Measurements from ENCODE around the gene TOLLIP.

TOLLIP gene

DNA sequence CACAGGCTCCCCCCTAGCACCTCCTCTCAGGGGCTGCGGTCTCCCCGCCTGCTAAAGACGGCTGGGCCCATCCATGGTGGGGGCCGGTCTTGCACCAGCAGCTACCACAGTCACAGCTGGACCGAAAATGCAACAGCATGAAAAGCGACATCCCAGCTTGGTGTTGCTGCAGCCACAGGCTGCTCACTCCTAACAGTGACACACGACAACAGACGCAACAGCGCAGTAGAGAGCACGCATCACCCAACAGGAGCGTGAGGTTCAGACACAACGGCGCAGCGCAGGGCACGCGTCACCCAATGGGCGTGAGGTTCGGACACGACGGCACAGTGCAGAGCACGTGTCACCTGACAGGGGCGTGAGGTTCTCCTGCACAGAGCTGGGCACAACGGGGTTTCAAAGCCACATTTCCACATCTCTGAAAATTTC, 24.1 kb downstream of the TOLLIP start:
- in situ Hi-C loops (cut with MboI; ENCODE audit: low sequenced_read_pairs): no loop called here

DNA sequence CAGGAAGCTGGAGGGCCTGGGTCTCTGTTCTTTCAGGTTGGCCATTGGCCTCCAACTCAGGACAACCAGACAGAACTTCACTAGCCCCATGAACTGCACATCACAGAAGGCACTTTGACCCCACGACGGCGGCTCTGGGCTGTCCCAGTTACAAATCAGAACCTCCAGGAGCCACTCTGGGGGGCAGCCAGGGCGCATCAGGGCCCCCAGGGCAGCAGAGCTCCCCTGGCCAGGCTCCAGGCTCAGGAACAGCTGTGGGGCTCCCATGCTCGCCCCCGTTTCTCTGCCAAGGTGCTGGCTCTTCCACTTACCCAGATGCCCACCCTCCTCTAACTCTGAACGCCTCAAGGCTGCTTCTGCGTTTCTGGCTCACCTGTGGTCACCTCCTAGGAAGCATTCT, 25.5 kb downstream of the TOLLIP start:
- in situ Hi-C loops (cut with MboI; ENCODE audit: low sequenced_read_pairs): no loop called here

DNA sequence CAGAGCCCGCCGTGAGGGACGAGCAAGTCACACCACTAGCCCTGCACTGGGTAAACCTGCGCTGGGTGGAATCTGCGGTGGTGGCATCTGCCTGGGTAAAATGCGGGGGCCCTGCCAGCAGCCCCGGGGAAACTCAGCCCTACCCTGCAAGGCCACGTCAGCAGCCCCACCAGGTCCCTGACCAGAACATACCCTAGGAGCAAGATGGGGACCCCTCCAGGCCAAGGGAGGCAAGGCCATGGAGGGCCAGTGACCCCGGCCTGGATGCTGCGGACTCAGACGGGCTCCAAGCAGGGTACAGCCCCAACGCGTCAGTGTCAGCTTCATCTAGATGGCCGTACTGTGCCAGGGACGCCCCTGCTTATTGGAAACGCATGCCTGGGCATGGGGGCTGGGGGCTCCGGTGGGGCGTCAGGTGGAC, 26.3 kb downstream of the TOLLIP start:
- in situ Hi-C loops (cut with MboI; ENCODE audit: low sequenced_read_pairs): no loop called here

DNA sequence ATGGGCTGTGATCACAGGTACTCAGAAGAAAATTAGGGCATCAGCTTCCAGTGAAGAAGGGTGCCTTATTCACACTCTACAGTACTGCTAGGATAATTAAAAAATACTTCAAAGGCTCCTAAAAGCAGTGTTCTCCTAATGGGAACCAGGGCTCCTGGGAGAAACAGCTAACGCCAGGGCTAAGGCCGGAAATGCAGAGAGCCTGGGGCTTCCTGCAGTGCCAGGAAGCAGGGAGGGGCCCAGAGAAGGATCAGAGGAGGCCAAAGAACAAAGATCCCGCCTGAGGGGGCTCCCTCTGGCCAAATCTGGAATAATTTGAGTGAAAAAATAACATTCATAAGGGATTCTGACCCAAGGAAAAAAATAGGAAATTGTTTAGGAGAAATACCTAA, 27.5 kb downstream of the TOLLIP start:
- in situ Hi-C loops (cut with MboI; ENCODE audit: low sequenced_read_pairs): no loop called here

DNA sequence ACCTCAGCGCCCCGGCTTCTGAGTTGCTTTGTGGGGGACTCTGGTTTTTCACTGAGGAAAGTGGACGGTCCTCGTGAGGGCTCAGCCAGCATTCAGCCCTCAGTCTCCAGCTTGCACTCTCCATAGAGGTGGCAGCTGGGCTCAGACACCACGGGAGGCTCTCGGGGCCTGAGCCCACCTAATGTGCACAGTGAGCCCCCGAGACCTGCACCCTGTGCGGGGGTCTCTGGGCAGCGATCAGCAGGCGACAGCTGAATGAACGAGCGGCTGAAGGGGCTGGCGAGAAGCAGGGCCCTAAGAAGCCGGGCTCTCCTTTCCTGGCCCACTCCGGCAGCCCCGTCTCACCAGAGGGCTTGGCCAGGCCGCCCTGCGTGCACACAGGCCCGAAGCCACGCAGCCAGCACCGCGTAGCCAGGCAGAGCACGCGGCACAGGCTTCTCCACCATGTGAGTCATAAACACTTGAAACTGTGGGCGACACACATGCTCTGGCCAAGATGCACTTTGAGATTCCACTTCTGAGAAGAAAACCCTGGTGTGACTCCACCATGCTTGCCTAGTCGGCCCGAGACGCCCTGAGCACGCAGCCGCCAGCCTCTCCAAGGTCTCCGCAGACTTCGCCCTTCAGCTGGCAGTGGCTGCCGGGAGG, 28.0 kb downstream of the TOLLIP start:
- in situ Hi-C loops (cut with MboI; ENCODE audit: low sequenced_read_pairs): no loop called here

GRCh38 chr11:1280116-1281035, 29.1 kb downstream of the TOLLIP start:
- in situ Hi-C loops (cut with MboI; ENCODE audit: low sequenced_read_pairs): no loop called here

GRCh38 chr11:1279674-1280055, 29.8 kb downstream of the TOLLIP start:
- in situ Hi-C loops (cut with MboI; ENCODE audit: low sequenced_read_pairs): no loop called here

DNA sequence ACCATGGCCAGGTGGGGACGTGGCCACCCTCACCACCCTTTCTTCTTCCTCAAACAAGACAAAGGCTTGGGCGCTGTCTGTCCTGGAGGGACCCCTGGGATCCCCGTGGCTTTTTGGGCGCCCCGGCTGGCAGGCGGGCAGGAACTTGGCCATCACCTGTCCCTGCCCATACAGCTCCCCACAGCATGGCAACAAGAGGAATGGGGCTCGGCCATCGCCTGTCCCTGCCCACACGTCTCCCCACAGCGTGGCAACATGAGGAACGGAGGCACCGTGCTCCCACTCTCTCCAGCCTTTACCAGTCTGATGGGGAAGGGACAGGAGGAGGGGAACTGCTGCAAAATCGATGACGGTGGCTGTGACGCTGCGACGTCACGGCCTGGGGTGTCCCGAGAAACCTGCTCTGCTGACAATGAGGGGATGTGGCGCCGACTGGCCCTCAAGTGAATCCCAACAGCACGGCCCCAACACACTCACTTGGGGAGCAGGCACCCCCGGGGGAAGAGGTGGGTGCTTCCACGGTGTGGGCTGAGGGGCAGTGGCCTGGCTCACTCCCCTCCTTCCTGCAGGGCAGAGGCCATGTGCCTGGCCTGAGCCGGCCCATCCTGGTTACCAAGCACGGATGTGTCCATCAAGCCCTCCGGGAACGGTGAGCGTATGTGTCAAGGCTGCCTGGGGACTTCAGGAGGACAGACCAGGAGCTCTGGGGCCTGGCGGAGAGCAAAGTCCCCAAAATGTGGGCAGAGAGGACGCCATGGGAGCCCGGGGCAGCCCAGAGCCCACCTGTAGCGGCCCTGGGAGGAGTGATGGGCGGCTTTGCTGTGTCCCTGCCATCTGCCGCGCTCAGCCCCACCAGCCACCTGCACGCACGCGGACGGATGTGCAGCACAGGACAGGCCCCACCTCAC, 30.4 kb downstream of the TOLLIP start:
- in situ Hi-C loops (cut with MboI; ENCODE audit: low sequenced_read_pairs): no loop called here

- in situ Hi-C loops (cut with MboI; ENCODE audit: low sequenced_read_pairs): no loop called here
Measured at GRCh38 chr11:1277936-1278512, 31.4 kb downstream of the TOLLIP start.

- in situ Hi-C loops (cut with MboI; ENCODE audit: low sequenced_read_pairs): no loop called here
Measured at GRCh38 chr11:1276866-1277615, 32.4 kb downstream of the TOLLIP start.

GRCh38 chr11:1276041-1276790, 33.2 kb downstream of the TOLLIP start:
- in situ Hi-C loops (cut with MboI; ENCODE audit: low sequenced_read_pairs): no loop called here

DNA sequence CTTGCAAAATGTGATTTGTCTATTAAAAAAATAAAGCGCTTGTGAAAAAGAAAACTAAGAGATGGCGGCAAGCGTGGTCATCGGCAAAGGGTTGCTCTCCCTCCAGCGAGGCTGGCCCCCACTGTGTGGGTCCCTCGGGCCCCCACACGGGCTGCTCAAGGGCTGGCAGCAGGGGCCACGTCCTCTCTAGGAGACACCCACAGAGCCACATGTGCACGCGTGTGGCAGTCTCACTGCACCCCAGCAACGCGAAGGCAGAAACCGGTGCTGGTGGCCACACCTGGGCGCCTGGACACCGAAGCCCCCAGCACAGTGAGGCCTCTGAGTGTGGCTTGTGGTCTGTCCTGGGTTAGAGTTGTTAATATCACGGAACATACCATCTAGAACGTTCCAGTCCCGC, 34.4 kb downstream of the TOLLIP start:
- in situ Hi-C loops (cut with MboI; ENCODE audit: low sequenced_read_pairs): no loop called here

- in situ Hi-C loops (cut with MboI; ENCODE audit: low sequenced_read_pairs): no loop called here
Measured at GRCh38 chr11:1274501-1274900, 34.9 kb downstream of the TOLLIP start.

- in situ Hi-C loops (cut with MboI; ENCODE audit: low sequenced_read_pairs): no loop called here
Measured at GRCh38 chr11:1272531-1272930, 36.9 kb downstream of the TOLLIP start.

- in situ Hi-C loops (cut with MboI; ENCODE audit: low sequenced_read_pairs): no loop called here
Measured at GRCh38 chr11:1271927-1272326, 37.5 kb downstream of the TOLLIP start.

DNA sequence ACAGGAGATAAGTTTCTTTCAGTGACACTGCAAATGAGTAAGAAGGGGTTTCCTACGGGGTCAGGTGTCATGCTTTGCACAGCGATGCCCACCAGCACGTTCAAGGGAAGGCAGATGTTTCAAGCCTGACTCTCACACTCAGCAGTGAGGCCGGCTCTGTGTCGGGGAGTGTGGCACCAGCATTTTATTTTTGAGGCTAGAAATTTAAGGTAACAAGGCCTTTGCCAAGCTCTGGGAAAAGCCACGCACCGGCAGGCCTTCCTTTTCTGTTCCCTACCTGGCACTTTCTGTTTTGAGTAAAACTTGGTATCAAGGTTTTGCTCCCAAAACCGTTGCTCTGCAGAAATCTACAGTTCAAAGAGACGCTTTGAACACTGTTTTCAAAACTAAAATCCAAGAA, 38.0 kb downstream of the TOLLIP start:
- in situ Hi-C loops (cut with MboI; ENCODE audit: low sequenced_read_pairs): no loop called here

DNA sequence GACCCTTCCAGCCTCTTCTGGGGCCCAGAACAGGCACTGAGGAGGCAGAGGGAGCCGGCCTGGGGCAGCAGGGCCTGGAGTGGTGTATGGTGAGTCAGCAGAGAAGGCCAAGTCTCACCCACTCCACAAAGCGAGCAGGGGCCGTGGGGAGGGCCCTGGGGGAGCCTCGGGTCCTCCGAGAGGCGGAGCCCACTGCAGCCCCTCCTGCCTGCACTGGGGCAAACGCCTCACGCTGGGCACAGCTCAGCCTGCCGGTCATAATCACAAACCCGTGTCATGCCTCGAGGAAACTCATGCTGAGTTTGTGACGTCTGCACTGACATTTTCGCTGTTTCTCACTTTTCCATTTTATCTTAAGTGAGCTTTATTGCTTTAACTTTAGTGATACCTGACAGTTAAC, 38.4 kb downstream of the TOLLIP start:
- in situ Hi-C loops (cut with MboI; ENCODE audit: low sequenced_read_pairs): no loop called here

- in situ Hi-C loops (cut with MboI; ENCODE audit: low sequenced_read_pairs): no loop called here
Measured at GRCh38 chr11:1270476-1270875, 39.0 kb downstream of the TOLLIP start.

DNA sequence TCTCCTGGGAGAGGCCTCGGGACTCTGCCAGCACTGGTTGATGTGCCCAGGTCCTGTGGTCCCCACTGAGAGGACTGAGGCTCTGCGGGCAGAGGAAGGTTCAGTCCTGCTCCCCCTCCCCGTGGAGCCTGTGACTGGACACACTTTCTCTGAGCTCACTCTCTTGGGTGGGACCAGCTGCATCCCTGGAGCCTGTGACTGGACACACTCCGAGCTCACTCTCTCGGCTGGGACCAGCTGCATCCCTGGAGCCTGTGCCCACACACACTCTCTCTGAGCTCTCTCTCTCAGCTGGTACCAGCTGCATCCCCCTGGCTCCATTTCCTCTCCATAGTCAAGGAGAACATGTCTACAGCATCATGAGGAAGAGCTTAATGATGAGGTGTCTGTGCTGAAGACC, 39.5 kb downstream of the TOLLIP start:
- in situ Hi-C loops (cut with MboI; ENCODE audit: low sequenced_read_pairs): no loop called here
